ENCODE data around the gene NR6A1.

The NR6A1 gene

GRCh38 chr9:124789531-124789930 lies 18.4 kb upstream of the NR6A1 start:
- TF ChIP-seq PPARA (CRISPR knock-in tag; IDR thresholded peaks at IDR 0.05; ENCODE audit: borderline replicate concordance) (no peak), GLIS3 (CRISPR knock-in tag; IDR thresholded peaks at IDR 0.05) (no peak), TOX (CRISPR knock-in tag; IDR thresholded peaks at IDR 0.05; ENCODE audit: borderline replicate concordance) (no peak), RARB (CRISPR knock-in tag; IDR thresholded peaks at IDR 0.05) (no peak), OSR1 (CRISPR knock-in tag; IDR thresholded peaks at IDR 0.05) (no peak), ZNF70 (CRISPR knock-in tag; IDR thresholded peaks at IDR 0.05) (no peak), ZFP30 (CRISPR knock-in tag; IDR thresholded peaks at IDR 0.05) (no peak), TSHZ2 (CRISPR knock-in tag; IDR thresholded peaks at IDR 0.05) (no peak), CSDC2 (CRISPR knock-in tag; IDR thresholded peaks at IDR 0.05) (no peak), POU6F1 (CRISPR knock-in tag; IDR thresholded peaks at IDR 0.05; ENCODE audit: borderline replicate concordance, low read depth) (no peak), ARNTL (CRISPR knock-in tag; IDR thresholded peaks at IDR 0.05; ENCODE audit: borderline replicate concordance, low read depth) (no peak), ESRRG (CRISPR knock-in tag; IDR thresholded peaks at IDR 0.05) (no peak), ISL1 (CRISPR knock-in tag; IDR thresholded peaks at IDR 0.05) (no peak), BACH2 (CRISPR knock-in tag; IDR thresholded peaks at IDR 0.05; ENCODE audit: borderline replicate concordance) (no peak), ZFP3 (CRISPR knock-in tag; IDR thresholded peaks at IDR 0.05) (no peak), ZC3H10 (CRISPR knock-in tag; IDR thresholded peaks at IDR 0.05) (no peak), ZNF565 (CRISPR knock-in tag; conservative IDR thresholded peaks at IDR 0.05; ENCODE audit: low read depth) (no peak)
- TF ChIP-seq, protein P1, sequence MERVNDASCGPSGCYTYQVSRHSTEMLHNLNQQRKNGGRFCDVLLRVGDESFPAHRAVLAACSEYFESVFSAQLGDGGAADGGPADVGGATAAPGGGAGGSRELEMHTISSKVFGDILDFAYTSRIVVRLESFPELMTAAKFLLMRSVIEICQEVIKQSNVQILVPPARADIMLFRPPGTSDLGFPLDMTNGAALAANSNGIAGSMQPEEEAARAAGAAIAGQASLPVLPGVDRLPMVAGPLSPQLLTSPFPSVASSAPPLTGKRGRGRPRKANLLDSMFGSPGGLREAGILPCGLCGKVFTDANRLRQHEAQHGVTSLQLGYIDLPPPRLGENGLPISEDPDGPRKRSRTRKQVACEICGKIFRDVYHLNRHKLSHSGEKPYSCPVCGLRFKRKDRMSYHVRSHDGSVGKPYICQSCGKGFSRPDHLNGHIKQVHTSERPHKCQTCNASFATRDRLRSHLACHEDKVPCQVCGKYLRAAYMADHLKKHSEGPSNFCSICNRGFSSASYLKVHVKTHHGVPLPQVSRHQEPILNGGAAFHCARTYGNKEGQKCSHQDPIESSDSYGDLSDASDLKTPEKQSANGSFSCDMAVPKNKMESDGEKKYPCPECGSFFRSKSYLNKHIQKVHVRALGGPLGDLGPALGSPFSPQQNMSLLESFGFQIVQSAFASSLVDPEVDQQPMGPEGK (CRISPR knock-in tag; IDR thresholded peaks at IDR 0.05; ENCODE audit: borderline replicate concordance), result no peak

DNA sequence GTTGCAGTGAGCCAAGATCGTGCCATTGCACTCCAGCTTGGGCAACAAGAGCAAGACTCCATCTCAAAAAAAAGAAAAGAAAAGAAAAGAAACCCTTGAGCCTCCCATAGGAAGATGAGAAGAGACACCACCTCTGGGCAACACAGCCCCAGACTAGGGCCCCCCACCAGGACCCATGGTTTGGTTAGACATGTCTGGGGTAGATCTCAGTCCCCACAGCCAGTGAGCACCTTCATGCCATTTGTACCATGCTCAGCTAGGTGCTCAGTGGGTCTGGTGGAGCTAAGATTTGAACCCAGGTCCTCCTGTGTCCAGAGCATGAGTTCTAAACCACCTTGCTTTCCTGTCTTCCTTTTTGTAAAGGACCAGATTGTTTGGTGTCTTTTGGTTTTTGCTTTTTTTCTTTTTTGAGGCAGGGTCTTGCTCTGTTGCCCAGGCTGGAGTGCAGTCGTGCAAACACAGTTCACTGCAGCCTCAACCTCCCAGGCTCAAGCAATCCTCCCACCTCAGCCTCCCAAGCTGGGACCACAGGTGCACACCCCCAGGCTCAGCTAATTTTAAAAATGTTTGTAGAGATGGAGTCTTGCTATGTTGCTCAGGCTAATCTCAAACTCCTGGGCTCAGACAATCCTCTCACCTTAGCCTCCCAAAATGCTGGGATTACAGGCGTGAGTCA lies 17.6 kb upstream of the NR6A1 start:
- ATAC-seq, result no peak
- no peak for TF ChIP-seq ZC3H10 (CRISPR knock-in tag; IDR thresholded peaks at IDR 0.05)
- TF ChIP-seq POU6F1 (CRISPR knock-in tag; IDR thresholded peaks at IDR 0.05; ENCODE audit: borderline replicate concordance, low read depth), result no peak
- no peak for TF ChIP-seq ISL1 (CRISPR knock-in tag; IDR thresholded peaks at IDR 0.05)
- no peak for TF ChIP-seq CSRNP3 (CRISPR knock-in tag; IDR thresholded peaks at IDR 0.05)
- no peak for TF ChIP-seq ZFP3 (CRISPR knock-in tag; IDR thresholded peaks at IDR 0.05)
- TF ChIP-seq BACH2 (CRISPR knock-in tag; IDR thresholded peaks at IDR 0.05; ENCODE audit: borderline replicate concordance), result no peak
- TF ChIP-seq, protein P1 (CRISPR knock-in tag; IDR thresholded peaks at IDR 0.05; ENCODE audit: borderline replicate concordance), result no peak
- TF ChIP-seq CSDC2 (CRISPR knock-in tag; IDR thresholded peaks at IDR 0.05), result no peak
- TF ChIP-seq ZFP30 (CRISPR knock-in tag; IDR thresholded peaks at IDR 0.05), result no peak
- no peak for TF ChIP-seq SNAI2 (CRISPR knock-in tag; IDR thresholded peaks at IDR 0.05)
- no peak for TF ChIP-seq PPARA (CRISPR knock-in tag; IDR thresholded peaks at IDR 0.05; ENCODE audit: borderline replicate concordance)
- no peak for TF ChIP-seq RARB (CRISPR knock-in tag; IDR thresholded peaks at IDR 0.05)
- TF ChIP-seq TOX (CRISPR knock-in tag; IDR thresholded peaks at IDR 0.05; ENCODE audit: borderline replicate concordance), result no peak

More at GRCh38 chr9:124789531-124789930, 18.4 kb upstream of the NR6A1 start:
- no peak for ATAC-seq

All from SK-N-SH treated with all-trans-retinoic acid at 6 μM for 48 hours (cell line).